Kidney capillary endothelial cell (primary cell): Measurements from ENCODE around the gene CD109.
"Not testable (repeated sequence)": the region's sequence is repeated elsewhere in the genome, so short reads cannot be mapped to it uniquely, and the experiment has no call there.

Source experiments
- DNase-seq: peaks from one replicate; pipeline ENCODE4 v3.0.0-alpha.2; 2018; ENCODE audit warnings: low spot score

CD109 gene

DNA sequence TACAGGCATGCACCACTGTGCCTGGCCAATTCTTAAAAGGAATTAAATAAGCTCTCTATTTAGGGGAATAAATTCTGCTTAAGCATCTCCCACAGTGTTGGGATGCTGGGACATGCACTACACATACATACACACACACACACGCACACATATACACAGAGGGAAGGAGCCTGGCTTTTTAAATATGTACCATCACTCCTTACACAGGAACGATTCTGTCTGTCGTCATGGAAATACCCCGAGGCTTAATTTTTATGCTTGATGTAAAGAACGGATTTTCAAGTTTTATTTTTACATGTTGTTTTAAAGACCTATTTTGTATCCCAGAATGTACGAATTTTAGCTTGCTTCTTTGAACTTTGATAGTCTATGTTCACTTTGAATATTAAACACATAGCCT, 95.3 kb downstream of the CD109 start:
- DNase-seq: no peak

DNA sequence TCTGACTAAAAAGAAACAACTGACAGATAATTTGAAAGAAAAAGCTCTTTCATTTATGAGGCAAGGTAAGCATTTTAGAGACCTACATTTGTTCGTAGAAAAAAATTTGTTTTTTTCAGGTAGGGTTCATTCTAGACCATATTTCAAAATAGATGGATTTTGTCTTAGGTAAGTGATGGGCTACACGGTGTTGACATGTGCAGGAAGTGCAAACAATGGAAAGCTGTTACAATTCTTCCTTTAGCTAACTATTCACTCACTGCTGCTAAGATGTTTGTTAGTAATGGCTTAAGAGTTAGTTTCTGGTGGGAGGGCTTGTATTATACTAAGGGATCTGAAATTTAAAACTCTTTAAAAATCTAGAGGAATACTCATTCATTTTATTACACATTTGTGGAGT, 96.7 kb downstream of the CD109 start:
- DNase-seq: no peak

DNA sequence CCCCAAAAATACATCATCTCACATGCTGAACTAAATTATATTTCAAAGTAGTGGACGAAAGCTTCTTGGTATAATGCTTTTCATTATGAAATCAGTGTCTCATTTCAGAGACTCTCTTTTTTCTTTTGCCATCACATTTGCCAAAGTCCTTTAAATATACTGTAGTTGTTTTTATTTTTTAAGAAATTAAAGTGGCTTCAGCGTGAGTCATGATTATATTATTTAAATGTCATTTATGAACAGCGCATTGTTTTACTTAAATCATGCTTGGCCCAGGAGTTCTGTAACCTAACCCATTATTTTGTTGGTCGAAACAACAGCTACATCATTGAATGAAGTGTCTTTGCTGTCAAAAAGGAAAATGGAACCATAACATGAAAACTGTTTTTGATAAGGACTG, 100.9 kb downstream of the CD109 start:
- no peak for DNase-seq

DNA sequence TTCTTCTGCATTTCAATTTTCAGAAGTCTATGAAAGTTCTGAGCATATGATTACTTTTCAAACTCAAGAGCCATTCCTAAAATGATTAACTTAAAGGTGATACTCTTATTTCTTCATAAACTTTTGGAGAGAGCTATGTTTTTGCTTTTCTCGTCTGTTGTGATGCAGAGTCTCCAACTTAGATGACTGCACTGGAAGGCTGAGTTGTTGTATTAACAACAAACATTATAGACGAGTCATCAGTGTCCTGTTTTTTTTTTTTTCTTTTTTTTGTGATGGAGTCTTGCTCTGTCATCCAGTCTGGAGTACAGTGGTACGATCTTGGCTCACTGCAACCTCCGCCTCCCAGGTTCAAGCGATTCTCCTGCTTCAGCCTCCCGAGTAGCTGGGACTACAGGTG, 101.9 kb downstream of the CD109 start:
- no peak for DNase-seq

DNA sequence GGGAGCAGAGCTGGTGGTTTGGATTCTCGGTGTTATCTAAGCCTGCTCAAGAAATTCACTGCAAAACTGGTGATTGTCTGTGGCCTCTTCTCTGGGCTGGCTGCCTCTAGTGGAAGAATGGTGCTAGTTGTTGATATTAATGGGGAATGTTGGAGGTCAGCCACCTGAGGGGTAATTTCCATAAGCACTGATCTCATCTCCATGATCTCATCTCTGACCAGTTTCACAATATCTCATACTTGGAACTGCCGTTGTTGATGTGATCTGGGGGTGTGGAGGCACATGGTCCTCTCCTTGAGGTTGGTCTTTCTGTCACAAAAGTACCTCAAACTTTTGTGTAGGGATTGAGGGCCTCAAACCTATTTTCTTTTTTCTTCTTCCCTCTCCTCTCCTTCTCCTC, 102.6 kb downstream of the CD109 start:
- DNase-seq: no peak

DNA sequence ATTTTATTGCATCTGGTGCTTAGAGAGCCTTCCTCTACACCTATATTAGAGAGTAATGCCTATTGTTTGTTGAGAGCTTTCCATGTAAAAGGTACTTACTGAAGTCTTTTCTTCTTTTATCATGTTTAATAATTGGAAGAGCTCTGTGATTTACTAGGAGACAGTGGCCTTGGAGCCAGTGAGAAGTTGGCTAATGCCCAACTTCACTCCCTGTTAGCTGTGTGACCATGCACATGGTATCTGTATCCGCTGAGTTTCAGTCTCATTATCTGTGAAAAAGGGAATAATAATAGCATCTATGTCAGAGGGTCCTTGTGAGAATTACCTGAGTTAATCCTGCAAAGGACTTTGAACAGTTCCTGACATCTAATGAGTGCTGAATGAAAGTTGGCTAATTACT, 105.0 kb downstream of the CD109 start:
- DNase-seq: no peak

DNA sequence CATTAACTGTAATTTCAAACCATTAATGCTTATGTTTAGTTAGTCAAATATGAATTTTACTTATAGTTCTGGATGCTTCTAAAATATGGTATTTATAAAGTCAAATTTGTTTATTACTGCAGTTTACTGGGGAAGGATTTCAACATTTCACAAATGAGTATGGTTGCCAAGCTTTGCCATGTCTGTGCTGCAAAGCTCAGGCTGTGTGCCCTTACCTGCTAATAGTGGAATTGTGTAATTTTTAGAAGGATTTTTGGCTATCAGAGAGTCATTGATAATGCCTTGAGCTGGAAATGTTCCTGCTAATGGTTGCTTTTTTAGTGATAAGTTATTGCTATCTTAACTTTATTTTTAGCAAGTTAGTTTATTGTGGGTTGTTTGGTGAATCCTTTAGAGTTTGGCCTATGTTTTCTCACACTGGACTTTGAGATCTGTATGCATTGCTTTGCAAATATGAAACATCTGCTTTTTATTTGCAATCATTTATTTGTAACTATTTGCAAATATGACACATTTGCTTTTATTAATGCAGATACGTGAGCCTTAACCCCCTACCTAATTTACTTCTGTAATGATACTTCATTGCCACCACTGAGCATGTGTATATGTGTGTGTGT, 105.8 kb downstream of the CD109 start:
- DNase-seq: no peak

DNA sequence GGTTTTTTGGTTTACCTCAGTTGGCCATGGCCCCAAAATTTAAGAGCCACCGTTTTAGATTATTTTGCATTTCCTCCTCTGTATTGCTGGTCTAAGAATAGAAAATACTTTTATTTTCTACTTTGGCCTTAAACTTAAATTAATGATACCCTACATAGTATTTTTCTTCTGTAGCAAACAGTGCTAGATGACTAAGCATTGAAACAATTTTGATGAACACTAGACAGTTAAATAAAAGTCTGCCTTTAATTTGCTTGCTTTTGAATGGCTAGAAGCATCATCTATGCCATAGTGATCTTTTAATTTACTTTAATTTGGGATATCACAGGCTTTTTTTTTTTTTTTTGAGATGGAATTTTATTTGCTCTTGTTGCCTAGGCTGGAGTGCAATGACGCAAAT, 106.4 kb downstream of the CD109 start:
- no peak for DNase-seq

DNA sequence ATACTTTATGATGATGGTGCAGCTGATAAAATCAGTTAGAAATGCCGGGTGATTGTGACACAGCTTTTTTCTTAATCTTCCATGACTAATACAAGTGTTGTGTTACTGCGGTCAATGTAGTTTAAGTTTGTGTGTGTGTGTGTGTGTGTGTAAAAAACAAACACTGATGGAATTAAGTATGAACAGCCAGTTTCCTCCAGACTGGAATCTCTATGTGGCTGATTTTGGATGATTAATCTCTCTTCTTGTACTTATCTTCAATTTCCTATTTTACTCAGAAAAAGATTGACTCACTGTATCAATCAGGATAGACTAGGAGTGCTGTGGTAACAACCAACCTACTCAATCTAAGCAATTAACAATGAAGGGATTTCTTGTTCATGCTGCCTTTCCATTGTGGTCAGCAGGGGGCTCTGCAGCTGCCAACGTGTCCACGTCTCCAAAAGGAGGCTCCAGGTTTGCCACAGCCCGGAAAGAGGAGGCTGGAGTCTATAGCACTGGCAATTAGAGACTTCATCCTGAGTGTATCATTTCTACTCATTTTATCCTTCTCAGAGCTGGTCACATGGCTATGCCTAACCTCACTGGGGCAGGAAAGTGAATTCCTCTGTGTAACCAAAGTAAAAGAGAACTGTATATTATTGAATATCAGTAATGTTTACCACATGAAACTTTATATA, 107.7 kb downstream of the CD109 start:
- peak; percentile 36 for DNase-seq

DNA sequence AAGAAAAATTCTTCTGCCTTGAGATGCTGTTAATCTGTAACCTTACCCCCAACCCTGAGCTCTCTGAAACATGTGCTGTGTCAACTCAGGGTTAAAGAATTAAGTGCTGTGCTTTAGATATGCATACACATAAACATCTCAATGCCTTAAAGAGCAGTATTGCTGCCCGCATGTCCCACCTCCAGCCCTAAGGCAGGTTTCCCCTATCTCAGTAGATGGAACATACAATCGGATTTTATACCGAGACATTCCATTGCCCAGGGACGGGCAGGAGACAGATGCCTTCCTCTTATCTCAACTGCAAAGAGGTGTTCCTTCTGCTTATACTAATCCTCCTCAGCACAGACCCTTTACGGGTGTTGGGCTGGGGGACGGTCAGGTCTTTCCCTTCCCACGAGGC, 109.2 kb downstream of the CD109 start:
- not testable (repeated sequence) for DNase-seq

DNA sequence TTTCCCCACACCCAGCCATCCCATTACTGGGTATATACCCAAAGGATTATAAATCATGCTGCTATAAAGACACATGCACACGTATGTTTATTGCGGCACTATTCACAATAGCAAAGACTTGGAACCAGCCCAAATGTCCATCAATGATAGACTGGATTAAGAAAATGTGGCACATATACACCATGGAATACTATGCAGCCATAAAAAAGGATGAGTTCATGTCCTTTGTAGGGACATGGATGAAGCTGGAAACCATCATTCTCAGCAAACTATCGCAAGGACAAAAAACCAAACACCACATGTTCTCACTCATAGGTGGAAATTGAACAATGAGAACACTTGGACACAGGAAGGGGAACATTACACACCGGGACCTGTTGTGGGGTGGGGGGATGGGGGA, 110.0 kb downstream of the CD109 start:
- DNase-seq: not testable (repeated sequence)

DNA sequence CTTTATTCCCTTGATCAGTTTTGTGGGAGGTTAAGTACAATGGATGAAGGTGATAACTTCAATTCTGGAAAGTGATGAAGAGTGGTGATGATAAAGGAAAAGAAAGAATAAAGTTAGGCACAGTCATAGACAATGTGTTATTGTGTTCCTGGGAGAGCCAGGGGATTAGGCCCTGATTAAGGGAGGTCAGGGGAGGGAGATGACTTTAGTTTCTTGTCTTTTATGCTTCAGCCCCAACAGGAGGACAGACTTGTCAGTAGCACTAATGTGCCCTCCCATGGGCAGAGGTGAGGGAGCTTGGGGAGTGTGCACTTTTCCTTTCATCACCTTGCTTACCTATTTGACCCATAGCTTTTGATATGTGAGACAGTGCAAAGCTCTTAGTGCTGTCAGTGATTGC, 115.7 kb downstream of the CD109 start:
- DNase-seq: no peak

DNA sequence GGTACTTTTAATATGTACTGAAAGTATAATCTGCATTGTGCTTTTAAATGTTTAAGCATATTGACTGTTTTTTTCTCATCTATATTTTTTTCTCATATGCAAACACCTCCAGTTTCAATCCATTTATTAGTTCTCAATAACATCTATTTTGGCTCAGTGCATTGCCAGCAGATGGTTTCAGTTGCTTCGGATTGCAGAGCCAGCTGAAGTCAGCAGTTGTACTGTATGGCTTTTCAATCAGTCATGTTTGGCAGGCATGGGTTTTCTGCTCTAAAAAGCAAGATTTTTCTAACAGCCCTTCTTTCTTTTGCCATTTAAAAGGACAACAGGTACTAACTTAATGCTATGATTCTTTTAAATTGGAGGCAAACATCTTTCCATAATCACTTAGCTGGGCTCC, 121.2 kb downstream of the CD109 start:
- DNase-seq: no peak

DNA sequence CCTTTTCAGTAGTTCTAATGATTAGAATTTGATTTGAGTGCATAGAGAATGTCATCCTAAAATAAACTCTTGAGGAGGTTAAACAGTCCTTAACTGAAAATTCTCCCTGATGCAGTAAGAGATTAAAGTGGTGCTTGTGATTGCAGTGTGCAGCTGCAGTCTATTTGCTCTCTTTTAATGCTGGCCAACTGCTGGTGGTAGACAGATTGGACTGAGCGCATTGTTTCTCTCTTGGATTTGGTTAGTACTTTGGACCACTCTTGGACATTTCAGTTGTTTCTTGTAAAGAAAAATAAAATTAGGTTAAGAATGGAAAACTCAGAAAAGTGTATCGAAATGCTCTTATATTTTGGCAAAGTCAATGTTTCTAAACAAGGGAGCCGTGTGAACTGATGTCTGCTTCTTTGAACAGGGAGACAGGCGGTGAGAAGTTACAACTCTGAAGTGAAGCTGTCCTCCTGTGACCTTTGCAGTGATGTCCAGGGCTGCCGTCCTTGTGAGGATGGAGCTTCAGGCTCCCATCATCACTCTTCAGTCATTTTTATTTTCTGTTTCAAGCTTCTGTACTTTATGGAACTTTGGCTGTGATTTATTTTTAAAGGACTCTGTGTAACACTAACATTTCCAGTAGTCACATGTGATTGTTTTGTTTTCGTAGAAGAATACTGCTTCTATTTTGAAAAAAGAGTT, 127.2 kb downstream of the CD109 start:
- no peak for DNase-seq

DNA sequence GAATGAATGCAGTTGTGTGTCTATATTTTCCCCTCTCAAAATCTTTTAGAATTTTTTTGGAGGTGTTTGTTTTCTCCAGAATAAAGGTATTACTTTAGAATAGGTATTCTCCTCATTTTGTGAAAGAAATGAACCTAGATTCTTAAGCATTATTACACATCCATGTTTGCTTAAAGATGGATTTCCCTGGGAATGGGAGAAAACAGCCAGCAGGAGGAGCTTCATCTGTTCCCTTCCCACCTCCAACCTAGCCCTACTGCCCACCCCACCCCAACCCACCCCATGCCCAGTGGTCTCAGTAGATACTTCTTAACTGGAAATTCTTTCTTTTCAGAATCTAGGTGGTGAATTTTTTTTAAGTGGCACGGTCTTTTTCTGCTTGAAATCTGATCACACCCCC, 127.8 kb downstream of the CD109 start:
- DNase-seq: no peak

DNA sequence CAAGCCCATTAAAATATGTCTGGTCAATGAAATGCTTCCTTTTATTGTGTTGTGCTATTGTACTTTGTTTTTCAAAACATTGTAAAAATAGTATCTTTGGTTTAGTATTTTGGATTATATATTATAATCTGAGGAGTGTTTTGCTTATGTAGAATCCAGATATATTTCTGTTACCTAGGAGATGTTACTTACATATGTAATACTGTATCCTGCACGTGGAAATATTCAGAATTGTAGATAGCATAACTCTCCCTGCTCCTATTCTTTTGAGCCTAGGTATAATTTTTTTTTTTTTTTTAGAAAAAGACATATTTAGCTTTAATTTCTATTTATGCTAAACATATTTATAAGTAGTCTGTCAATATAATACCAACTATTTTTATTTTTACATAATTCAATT, 130.6 kb downstream of the CD109 start:
- DNase-seq: no peak

DNA sequence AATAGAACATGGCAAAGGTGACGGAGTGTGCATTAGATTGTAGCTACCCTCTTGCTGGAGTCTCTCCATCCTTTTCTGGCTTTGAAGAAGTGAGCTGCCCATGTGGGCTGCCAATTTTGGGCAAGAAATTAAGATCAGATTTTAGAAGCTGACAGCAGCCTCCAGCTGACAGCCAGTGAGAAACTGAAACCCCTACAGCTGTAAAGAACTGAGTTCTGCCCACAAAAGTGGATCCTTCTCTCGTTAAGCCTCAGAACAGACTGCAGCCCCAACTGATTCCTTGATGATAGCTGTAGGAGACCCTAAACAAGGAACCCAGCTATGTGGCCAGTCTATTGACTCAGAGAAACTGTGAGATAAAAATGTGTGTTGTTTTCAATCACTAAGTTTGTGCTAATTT, 134.1 kb downstream of the CD109 start:
- no peak for DNase-seq

DNA sequence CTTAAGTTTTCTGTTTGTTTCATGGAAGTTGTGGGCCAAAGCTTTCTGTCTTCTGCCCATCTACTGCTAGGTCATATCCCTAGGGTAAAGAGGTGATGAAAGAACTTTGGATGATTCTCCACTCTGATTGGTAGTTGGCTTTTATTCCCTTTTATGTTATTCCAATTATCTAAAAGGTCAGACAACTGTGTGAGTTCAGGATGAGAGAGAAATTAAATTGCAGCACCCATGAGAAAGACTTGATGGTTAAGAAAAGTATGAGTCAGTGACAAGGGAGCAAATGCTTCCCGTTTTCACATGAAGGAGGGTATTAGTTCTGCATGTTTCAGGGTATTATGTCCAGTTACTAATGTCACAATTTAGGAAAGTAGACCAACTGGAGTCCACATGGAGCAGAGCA, 136.3 kb downstream of the CD109 start:
- no peak for DNase-seq

DNA sequence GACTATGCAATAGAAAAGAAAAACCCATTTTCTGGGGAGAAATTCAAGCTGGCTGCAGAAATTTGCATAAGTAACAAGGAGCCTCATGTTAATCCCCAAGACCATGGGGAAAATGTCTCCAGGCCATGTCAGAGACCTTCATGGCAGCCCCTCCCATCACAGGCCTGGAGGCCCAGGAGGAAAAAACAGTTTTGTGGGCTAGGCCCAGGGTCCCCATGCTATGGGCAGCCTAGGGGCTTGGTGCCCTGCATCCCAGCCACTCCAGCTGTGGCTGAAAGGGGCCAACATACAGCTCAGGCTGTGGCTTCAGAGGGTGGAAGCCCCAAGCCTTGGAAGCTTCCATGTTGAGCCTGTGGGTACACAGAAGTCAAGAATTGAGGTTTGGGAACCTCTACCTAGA, 148.7 kb downstream of the CD109 start:
- DNase-seq: not testable (repeated sequence)

DNA sequence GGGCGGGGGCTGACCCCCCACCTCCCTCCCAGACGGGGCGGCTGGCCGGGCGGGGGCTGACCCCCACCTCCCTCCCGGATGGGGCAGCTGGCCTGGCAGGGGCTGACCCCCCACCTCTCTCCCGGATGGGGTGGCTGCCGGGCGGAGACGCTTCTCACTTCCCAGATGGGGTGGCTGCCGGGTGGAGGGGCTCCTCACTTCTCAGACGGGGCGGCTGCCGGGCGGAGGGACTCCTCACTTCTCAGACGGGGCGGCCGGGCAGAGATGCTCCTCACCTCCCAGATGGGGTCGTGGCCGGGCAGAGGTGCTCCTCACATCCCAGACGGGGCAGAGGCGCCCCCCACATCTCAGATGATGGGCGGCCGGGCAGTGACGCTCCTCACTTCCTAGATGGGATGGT, 155.0 kb downstream of the CD109 start:
- not testable (repeated sequence) for DNase-seq

DNA sequence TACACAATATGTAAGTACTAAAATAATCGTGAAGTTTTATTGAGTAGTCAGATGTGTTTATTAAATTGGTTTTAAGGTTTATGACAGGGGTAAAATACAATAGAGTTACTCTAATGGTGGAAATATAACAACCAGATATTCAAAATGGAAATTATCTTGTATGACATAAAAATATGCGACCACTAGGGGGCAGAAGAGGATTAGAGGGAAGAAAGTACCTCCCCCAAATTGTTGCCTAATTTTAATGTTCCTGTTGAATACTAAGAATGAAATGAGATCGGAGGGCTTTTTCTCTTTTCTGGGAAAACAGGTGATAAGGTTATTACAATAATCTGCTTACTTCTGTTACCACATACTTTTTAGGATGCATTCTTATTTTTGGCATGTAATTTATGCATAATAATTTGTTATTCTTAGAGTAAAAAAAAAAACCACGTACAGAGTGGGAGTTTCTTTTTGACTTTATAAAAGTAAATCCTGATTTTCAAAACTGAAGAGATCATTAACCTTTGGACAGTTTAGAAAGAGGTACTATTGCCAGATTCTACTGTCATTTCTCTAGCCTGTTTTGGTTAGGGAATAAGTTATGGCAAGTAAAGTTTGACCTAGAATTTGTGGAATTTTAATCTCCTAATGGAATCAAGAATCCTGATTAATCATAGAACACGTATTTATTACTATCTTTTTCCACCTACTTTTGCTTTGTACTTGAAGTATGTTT, 159.2 kb downstream of the CD109 start:
- DNase-seq: peak; percentile 51

DNA sequence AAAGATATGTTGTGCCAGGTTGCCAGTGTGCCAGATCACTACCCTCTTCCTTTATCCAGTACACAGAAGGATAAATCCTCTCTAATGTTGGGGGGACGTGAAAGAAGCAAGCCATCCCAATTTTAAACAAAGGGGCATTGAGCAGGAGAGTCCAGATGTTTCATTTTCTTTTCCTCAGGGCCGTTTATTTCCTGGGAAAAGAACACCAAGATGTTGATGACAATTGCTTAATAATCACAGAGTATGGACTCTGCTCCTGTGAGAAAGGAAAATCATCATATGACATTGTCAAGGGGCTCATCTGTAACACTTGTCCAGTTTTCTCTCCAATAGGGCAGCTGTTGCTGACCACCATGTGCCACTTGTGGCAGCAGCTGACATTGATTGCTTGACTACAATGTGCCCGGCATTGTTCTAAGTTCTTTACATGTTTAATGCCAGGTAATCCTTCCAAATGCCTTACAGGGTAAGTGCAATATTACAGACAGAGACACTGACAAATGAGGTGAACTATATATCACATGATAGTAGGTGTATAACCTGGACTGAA, 161.4 kb downstream of the CD109 start:
- DNase-seq: no peak

DNA sequence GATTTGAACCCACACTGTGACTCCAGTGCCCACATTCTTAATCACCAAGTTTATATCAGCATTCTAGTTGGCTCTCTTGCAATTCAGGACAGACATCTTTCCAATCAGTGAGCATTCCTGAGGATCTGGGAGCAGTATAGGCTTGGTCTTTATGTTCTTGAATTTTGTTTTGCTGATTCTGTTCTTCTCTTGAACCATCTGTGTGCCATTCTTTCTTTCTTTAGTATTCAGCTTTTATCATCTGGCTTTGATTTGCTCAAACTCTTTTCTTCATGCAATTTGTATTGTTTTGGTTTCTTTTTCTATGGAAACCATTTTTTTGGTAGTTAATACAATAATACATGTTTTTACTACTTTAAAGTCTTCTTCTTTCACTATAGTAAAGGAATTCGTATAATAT, 162.4 kb downstream of the CD109 start:
- DNase-seq: no peak
